ENCODE measurements around the gene MACROD1. TPM values are rescaled to one million over a fixed set of nuclear protein-coding genes. Genes with fewer than 3 reads are reported as not detected.

The MACROD1 gene
- total and polyA plus RNA-seq, 9 of the 15 experiments (the other 6 are each of a cell fraction or from before 2014, with no cell fraction given): 1.1 to 60.0 (median 26.4) TPM

DNA sequence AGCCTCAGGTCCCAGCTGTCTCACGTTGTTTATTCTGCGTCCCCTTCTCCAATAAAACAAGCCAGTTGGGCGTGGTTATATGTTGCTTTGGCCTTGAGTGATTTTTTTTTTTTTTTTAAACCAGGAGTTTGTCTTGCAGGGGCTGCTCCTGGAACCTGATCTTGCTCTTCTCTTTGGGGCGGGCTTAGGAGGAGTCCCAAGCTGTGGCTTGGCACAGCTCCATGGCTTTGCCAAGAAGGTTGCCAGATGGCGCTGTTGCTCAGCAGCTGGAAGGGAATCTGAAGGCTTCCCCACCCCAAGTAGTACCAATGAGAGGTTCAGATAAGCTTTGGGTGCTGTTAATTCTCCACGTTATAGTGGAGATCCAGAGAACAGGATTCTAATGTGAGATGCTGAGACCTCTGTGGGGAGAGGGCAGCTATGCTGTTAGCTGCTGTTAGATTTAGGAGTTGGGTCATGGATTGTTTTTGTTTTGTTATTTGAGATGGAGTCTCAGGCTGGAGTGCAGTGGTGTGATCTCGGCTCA, 38.6 kb upstream of the MACROD1 start (continued):
- no peak for TF ChIP-seq FOXA3 (CRISPR knock-in tag; conservative IDR thresholded peaks at IDR 0.05 in 1 of 2, IDR thresholded peaks at IDR 0.05 in 1 of 2)
- 0 out of 4 replicates have a peak, but pooled peaks of 1 of the 2 experiments have one; percentile 3 for TF ChIP-seq TEAD1 (CRISPR knock-in tag; IDR thresholded peaks at IDR 0.05)
- TF ChIP-seq, protein P1, sequence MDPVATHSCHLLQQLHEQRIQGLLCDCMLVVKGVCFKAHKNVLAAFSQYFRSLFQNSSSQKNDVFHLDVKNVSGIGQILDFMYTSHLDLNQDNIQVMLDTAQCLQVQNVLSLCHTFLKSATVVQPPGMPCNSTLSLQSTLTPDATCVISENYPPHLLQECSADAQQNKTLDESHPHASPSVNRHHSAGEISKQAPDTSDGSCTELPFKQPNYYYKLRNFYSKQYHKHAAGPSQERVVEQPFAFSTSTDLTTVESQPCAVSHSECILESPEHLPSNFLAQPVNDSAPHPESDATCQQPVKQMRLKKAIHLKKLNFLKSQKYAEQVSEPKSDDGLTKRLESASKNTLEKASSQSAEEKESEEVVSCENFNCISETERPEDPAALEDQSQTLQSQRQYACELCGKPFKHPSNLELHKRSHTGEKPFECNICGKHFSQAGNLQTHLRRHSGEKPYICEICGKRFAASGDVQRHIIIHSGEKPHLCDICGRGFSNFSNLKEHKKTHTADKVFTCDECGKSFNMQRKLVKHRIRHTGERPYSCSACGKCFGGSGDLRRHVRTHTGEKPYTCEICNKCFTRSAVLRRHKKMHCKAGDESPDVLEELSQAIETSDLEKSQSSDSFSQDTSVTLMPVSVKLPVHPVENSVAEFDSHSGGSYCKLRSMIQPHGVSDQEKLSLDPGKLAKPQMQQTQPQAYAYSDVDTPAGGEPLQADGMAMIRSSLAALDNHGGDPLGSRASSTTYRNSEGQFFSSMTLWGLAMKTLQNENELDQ (CRISPR knock-in tag; IDR thresholded peaks at IDR 0.05; ENCODE audit: borderline replicate concordance): no peak
- no peak for TF ChIP-seq RBM25 (IDR thresholded peaks at IDR 0.05; ENCODE audit: low read depth, low read length, severe bottlenecking)
- TF ChIP-seq HDGF (IDR thresholded peaks at IDR 0.05): 0 out of 2 replicates have a peak, but pooled peaks have one; percentile 30
- no peak for TF ChIP-seq ZNF57 (CRISPR knock-in tag; IDR thresholded peaks at IDR 0.05)
- no peak for TF ChIP-seq E2F3 (CRISPR knock-in tag; IDR thresholded peaks at IDR 0.05)
- TF ChIP-seq, protein P2, sequence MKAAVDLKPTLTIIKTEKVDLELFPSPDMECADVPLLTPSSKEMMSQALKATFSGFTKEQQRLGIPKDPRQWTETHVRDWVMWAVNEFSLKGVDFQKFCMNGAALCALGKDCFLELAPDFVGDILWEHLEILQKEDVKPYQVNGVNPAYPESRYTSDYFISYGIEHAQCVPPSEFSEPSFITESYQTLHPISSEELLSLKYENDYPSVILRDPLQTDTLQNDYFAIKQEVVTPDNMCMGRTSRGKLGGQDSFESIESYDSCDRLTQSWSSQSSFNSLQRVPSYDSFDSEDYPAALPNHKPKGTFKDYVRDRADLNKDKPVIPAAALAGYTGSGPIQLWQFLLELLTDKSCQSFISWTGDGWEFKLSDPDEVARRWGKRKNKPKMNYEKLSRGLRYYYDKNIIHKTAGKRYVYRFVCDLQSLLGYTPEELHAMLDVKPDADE (conservative IDR thresholded peaks at IDR 0.05; ENCODE audit: control insufficient read depth, low read depth, low read length): no peak
- TF ChIP-seq MAFF (IDR thresholded peaks at IDR 0.05; ENCODE audit: low read length): no peak
- TF ChIP-seq GATA2 (CRISPR knock-in tag; IDR thresholded peaks at IDR 0.05): no peak
- TF ChIP-seq RB1 (IDR thresholded peaks at IDR 0.05; ENCODE audit: low read depth): peak; percentile 69; the same call in 1 of the 2 replicates
- TF ChIP-seq, protein P3, sequence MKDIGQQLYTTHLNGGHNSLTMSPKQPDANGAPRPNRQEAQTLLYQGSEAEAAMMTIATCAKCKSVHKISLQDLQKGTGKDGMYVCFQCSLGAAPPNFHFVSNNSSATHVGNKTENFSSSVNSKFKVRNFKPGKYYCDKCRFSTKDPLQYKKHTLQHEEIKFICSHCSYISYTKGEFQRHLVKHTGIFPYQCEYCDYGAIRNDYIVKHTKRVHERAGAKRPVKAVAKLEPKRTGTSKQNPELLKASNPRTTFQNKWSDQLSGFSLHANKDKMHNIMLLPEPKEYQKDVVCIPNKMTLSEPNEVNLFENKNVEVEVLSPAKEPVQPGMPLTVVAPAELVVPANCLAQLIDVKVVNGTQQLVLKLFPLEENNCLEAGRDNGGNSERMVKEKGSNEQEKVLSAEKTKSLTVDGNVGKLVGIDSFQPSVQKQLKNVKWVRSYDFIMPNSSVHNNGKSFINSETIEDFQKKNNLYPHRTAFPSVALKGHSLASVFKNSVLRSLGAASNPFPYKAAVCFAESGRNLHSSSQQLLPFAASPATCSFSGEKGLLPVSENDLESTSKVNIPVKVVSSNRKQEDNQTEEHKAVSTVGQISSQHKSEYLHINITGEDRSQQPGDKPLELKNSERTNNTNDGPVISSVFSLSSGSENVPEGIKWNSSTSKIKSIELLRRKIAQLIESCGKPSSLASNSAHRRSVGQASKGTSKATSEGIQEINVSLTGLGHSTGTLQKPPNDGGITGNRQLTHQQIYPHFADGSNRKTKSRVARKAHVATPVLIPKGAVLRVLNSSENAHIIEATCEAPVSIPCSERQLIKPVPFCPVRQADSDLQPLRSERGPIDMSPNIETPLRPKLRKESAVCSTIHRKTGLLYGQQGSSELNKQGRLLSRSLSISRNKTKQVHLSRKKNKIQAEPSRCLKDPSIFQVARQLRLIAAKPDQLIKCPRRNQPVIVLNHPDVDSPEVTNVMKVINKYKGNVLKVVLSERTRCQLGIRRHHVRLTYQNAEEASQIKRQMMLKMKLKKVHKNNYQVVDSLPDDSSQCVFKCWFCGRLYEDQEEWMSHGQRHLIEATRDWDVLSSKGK (CRISPR knock-in tag; IDR thresholded peaks at IDR 0.05): no peak
- no peak for TF ChIP-seq ZEB2 (IDR thresholded peaks at IDR 0.05)
- TF ChIP-seq NELFE (IDR thresholded peaks at IDR 0.05; ENCODE audit: insufficient read depth, insufficient read length): no peak
- TF ChIP-seq NFIC (IDR thresholded peaks at IDR 0.05): peak; percentile 99
- no peak for TF ChIP-seq BRD4 (IDR thresholded peaks at IDR 0.05)
- TF ChIP-seq, protein P4, sequence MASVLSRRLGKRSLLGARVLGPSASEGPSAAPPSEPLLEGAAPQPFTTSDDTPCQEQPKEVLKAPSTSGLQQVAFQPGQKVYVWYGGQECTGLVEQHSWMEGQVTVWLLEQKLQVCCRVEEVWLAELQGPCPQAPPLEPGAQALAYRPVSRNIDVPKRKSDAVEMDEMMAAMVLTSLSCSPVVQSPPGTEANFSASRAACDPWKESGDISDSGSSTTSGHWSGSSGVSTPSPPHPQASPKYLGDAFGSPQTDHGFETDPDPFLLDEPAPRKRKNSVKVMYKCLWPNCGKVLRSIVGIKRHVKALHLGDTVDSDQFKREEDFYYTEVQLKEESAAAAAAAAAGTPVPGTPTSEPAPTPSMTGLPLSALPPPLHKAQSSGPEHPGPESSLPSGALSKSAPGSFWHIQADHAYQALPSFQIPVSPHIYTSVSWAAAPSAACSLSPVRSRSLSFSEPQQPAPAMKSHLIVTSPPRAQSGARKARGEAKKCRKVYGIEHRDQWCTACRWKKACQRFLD (CRISPR knock-in tag; IDR thresholded peaks at IDR 0.05): no peak
- TF ChIP-seq, protein P5, sequence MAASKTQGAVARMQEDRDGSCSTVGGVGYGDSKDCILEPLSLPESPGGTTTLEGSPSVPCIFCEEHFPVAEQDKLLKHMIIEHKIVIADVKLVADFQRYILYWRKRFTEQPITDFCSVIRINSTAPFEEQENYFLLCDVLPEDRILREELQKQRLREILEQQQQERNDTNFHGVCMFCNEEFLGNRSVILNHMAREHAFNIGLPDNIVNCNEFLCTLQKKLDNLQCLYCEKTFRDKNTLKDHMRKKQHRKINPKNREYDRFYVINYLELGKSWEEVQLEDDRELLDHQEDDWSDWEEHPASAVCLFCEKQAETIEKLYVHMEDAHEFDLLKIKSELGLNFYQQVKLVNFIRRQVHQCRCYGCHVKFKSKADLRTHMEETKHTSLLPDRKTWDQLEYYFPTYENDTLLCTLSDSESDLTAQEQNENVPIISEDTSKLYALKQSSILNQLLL (CRISPR knock-in tag; IDR thresholded peaks at IDR 0.05; ENCODE audit: borderline replicate concordance): no peak
- no peak for TF ChIP-seq TGIF2 (CRISPR knock-in tag; IDR thresholded peaks at IDR 0.05)
